NB4 (cell line): Measurements from ENCODE around the gene CMIP.

Experiments used
- DNase-seq: peaks from one replicate; pipeline ENCODE4 v3.0.0; 2010; ENCODE audit warnings: low read depth
- H3K4me3 ChIP-seq: one replicate; pipeline ENCODE4 v1.5.1; 2011; ENCODE audit warnings: mild to moderate bottlenecking, low read depth, low read length, moderate library complexity
- CTCF ChIP-seq: IDR thresholded peaks from one replicate; pipeline ENCODE4 v1.5.1; 2012; ENCODE audit warnings: low read depth, low read length
- MYC ChIP-seq: IDR thresholded peaks from 2 replicates; pipeline ENCODE4 v1.6.1; 2011; ENCODE audit warnings: low read depth, low read length
- POLR2A ChIP-seq: IDR thresholded peaks from 2 replicates; pipeline ENCODE4 v1.6.1; 2011; ENCODE audit warnings: mild to moderate bottlenecking; ENCODE audit not compliant: insufficient read length; ENCODE audit errors: extremely low read depth
- TF ChIP-seq, protein P1 (sequence below): IDR thresholded peaks from 2 replicates; pipeline ENCODE4 v1.6.1; 2011; ENCODE audit warnings: low read depth, low read length

The CMIP gene

GRCh38 chr16:81637336-81638235 lies 193.0 kb downstream of the CMIP start:
- TF ChIP-seq, protein P1, sequence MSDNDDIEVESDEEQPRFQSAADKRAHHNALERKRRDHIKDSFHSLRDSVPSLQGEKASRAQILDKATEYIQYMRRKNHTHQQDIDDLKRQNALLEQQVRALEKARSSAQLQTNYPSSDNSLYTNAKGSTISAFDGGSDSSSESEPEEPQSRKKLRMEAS = no peak
- TF ChIP-seq MYC (no peak), POLR2A (no peak), CTCF (no peak)
- DNase-seq = no peak
- H3K4me3 ChIP-seq = no peak overlapping the region

- no peak overlapping the region for H3K4me3 ChIP-seq
- no peak for DNase-seq
- TF ChIP-seq, protein P1 = no peak
- TF ChIP-seq POLR2A = no peak
- no peak for TF ChIP-seq MYC
- no peak for TF ChIP-seq CTCF
These were observed 193.8 kb downstream of the CMIP start for GRCh38 chr16:81638286-81638945.

GRCh38 chr16:81639348-81639747 lies 194.7 kb downstream of the CMIP start:
- H3K4me3 ChIP-seq = no peak overlapping the region
- DNase-seq = no peak
- TF ChIP-seq MYC (no peak), POLR2A (no peak), CTCF (no peak)
- TF ChIP-seq, protein P1 = no peak

DNA sequence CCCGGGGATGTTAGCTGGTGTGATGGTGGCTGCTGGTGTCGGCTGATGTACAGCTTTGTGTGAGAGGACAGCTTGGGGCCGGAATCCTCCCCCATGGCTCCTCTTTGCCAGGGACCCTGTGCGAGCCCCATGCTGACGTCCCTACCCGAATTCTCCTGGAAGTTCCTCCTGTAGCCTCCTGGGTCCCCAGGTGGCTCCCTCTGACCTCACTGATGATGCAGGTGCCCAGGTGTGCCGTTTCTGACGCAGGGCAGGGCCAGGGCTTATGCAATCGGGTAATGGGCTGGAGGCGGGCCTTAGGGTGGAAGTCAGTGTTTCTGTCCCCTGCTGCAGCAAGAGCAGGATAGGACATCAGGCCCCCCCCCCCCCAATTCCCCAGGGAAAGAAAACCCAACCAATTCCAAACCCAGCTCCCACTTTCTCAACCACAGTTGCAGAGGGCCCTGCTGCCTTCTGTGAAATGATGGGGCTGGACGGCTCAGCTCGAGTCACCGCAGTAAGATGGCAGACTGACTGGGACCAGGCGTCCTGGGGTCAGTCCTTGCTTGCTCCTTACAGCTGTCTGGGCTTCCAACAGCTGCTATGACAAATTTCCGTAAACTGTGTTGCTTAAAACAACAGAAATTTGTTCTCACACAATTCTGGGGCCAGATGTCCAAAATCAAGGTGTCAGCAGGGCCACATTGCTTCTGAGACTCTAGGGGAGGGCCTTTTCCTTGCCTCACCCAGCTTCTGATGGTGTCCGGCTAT lies 195.5 kb downstream of the CMIP start:
- no peak for TF ChIP-seq CTCF
- TF ChIP-seq MYC = no peak
- TF ChIP-seq, protein P1 = no peak
- TF ChIP-seq POLR2A = no peak
- no peak overlapping the region for H3K4me3 ChIP-seq
- no peak for DNase-seq

GRCh38 chr16:81640681-81641070 lies 196.1 kb downstream of the CMIP start:
- H3K4me3 ChIP-seq = no peak overlapping the region
- TF ChIP-seq, protein P1 = no peak
- TF ChIP-seq POLR2A (no peak), CTCF (no peak), MYC (no peak)
- no peak for DNase-seq
